Right lobe of liver (tissue), 6 donors: ENCODE measurements around the gene AKNA. TPM values are rescaled to one million over a fixed set of nuclear protein-coding genes. Genes with fewer than 3 reads are reported as not detected.
"Not testable (repeated sequence)": the region's sequence is repeated elsewhere in the genome, so short reads cannot be mapped to it uniquely, and the experiment has no call there.

ENCODE experiments used
- ATAC-seq, 4 donors: fragments of 200-7000 bp; cut with Tn5 transposase; one replicate each; pipeline ENCODE4 v1.9.1; 2020; ENCODE audit warnings: mild to moderate bottlenecking in 4 of 4, moderate library complexity in 4 of 4
- DNase-seq, 3 donors: peaks; one replicate each; pipeline ENCODE4 v3.0.0-alpha.2; 2020
- H3K27ac ChIP-seq, 3 donors: fragments of 200-600 bp; one replicate each; pipeline ENCODE4 v1.8.0; 2022
- H3K27me3 ChIP-seq, 2 donors: fragments of 200-600 bp; one replicate each; pipeline ENCODE4 v1.8.0; 2022
- H3K36me3 ChIP-seq, 4 donors: fragments of 200-600 bp; sonication (generic) in 1 of 4; one replicate each; pipeline versions ENCODE4 v1.5.1 to v1.8.0; 2017 to 2022; ENCODE audit warnings: control low read depth in 1 of 4
- H3K4me1 ChIP-seq, 4 donors: fragments of 200-600 bp; sonication (generic) in 1 of 4; one replicate each; pipeline versions ENCODE4 v1.5.1 to v1.8.0; 2017 to 2022; ENCODE audit warnings: control low read depth in 1 of 4
- H3K4me3 ChIP-seq, 3 donors: fragments of 200-600 bp; one replicate each; pipeline ENCODE4 v1.8.0; 2022
- H3K9me3 ChIP-seq, 4 donors: fragments of 200-600 bp; sonication (generic) in 1 of 4; one replicate each; pipeline versions ENCODE4 v1.5.1 to v1.8.0; 2017 to 2022; ENCODE audit warnings: control low read depth in 1 of 4
- CTCF ChIP-seq, 4 donors: fragments of 200-600 bp in 3 of 4; fragments of 450-650 bp in 1 of 4; IDR thresholded peaks; one replicate each; pipeline versions ENCODE4 v1.5.1 to v1.8.0; 2016 to 2022; ENCODE audit warnings: antibody characterized with exemption in 4 of 4, mild to moderate bottlenecking in 2 of 4
- POLR2A ChIP-seq: fragments of 450-650 bp; IDR thresholded peaks from one replicate; pipeline ENCODE4 v1.6.1; 2017; ENCODE audit warnings: antibody characterized with exemption, mild to moderate bottlenecking
- WGBS: methylation state at CpG from one replicate; pipeline ENCODE4 v1.1.6; 2018; ENCODE audit warnings: low coverage, low lambda C conversion rate; ENCODE audit not compliant: insufficient coverage; ENCODE audit errors: missing lambda C conversion rate; 5-methylcytosine and 5-hydroxymethylcytosine counted together
- intact Hi-C, 2 donors: fragments of 100-400 bp; cut with DNase I; formaldehyde crosslinking; loops; one replicate each; pipeline versions ENCODE4 v1.11.2 to v1.14.1; 2022
- total RNA-seq, 6 experiments: library from RNA; depleted of rRNA in 2 of 6; stranded (reverse); fragments of >200 nt in 2 of 6; fragmentation: NEBNext Ultra II Directional in 3 of 6; extraction: Animal tissue kit (Norgen Biotek cat#: 25700) in 3 of 6; gene quantifications; one replicate each; pipeline versions ENCODE4 v1.1.0 to v1.2.4, GENCODE V29; 2016 to 2023
- donor health status: DM: no; HTN: yes; CAD: no.
- donor health status: DM: no; HTN: no; CAD: no.
- donor health status: DM: no; HTN: no; CAD: no.
- donor health status: DM: no; HTN: yes; CAD: no.
- donor health status: DM: no; HTN: yes; CAD: no.

The AKNA gene
- total RNA-seq, 6 experiments from 2014 or later: 4.7 to 15.1 (median 9.8) TPM

- peak in 2 of 4 donors; percentile 4 for ATAC-seq
- peaks cover 0 to 15% (median 0%) of the 10 kb centered on the region in 4 donors for H3K4me1 ChIP-seq
- peaks cover 0 to 14% (median 6%) of the 10 kb centered on the region in 4 donors for H3K36me3 ChIP-seq
- peak overlapping the region; percentile 45 to 83 (median 47) for H3K27ac ChIP-seq
- peak in 1 of 3 donors; percentile 76 for DNase-seq
- 13% methylated on average over 9 of the region's 10 CpGs for WGBS
- intact Hi-C loops, H3K27me3 ChIP-seq, H3K9me3 ChIP-seq: not testable (repeated sequence)
- H3K4me3 ChIP-seq: peak overlapping the region; percentile 7 to 45 (median 38)
These were observed 59.4 kb downstream of the AKNA start for GRCh38 chr9:114328357-114328820.

GRCh38 chr9:114327749-114328148, 60.0 kb downstream of the AKNA start:
- Histone ChIP-seq H3K4me1 (peaks cover 0 to 15% (median 0%) of the 10 kb centered on the region in 4 donors), H3K36me3 (peaks cover 0 to 14% (median 6%) of the 10 kb centered on the region in 4 donors), H3K9me3 (no peaks in the 10 kb centered on the region), H3K27ac (peak overlapping the region; percentile 45 to 83 (median 47)), H3K27me3 (no peaks in the 10 kb centered on the region), H3K4me3 (peak overlapping the region; percentile 7 to 45 (median 38))
- 22% methylated on average over 1 of the region's 8 CpGs for WGBS
- peak; percentile 40 for TF ChIP-seq POLR2A
- no peak for TF ChIP-seq CTCF (IDR thresholded peaks at IDR 0.05)
- ATAC-seq: peak; percentile 0 to 10 (median 4)
- peak in 1 of 3 donors; percentile 35 for DNase-seq
- intact Hi-C loops: no loop called here

GRCh38 chr9:114325684-114326254, 62.0 kb downstream of the AKNA start:
- WGBS: 24% methylated on average over 1 of the region's 3 CpGs
- H3K4me1 ChIP-seq: peaks cover 0 to 30% (median 2%) of the 10 kb centered on the region in 4 donors

GRCh38 chr9:114324965-114325364, 62.8 kb downstream of the AKNA start:
- intact Hi-C loops, DNase-seq, H3K9me3 ChIP-seq, H3K27me3 ChIP-seq, ATAC-seq: not testable (repeated sequence)
- H3K4me1 ChIP-seq: peaks cover 0 to 31% (median 2%) of the 10 kb centered on the region in 4 donors
- peak overlapping the region; percentile 48 to 72 (median 69) for H3K4me3 ChIP-seq
- peak overlapping the region in 2 of 3 donors; percentile 70 to 73 for H3K27ac ChIP-seq
- WGBS: 40% methylated on average over 3 of the region's 9 CpGs
- peaks cover 0 to 10% (median 6%) of the 10 kb centered on the region in 4 donors for H3K36me3 ChIP-seq

More at GRCh38 chr9:114325684-114326254, 62.0 kb downstream of the AKNA start:
- Histone ChIP-seq H3K27ac (peak overlapping the region in 1 of 3 donors; percentile 70), H3K4me3 (peak overlapping the region in 1 of 3 donors; percentile 72), H3K36me3 (peaks cover 0 to 10% (median 6%) of the 10 kb centered on the region in 4 donors)
- intact Hi-C loops, H3K27me3 ChIP-seq, H3K9me3 ChIP-seq: not testable (repeated sequence)
- peak in 2 of 3 donors; percentile 70 to 76 for DNase-seq
- ATAC-seq: peak; percentile 1 to 40 (median 5)
- TF ChIP-seq POLR2A: peak; percentile 67

DNA sequence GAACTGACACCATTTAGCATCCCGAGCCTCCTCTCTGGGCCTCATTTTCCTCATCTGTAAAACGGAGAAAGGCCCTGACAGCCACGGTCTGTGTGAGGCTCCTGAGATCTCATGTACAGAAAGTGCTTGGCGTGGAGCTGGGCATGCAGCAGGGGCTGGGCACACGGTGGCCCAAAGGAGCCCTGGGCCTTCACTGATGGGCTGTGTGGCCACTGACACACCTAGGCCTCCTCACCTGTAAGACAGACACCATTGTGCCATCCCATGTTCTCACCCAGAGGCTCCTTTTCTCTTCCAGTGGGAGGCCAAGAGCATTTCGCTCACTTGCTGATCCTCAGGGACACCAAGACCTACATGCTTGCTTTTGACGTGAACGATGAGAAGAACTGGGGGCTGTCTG, 63.3 kb downstream of the AKNA start:
- no peak for DNase-seq
- peaks cover 0 to 36% (median 3%) of the 10 kb centered on the region in 4 donors for H3K4me1 ChIP-seq
- TF ChIP-seq CTCF (IDR thresholded peaks at IDR 0.05) (no peak), POLR2A (peak; percentile 67)
- H3K27ac ChIP-seq: peak overlapping the region; percentile 69 to 73 (median 70)
- peaks cover 0 to 10% (median 6%) of the 10 kb centered on the region in 4 donors for H3K36me3 ChIP-seq
- H3K4me3 ChIP-seq: peak overlapping the region; percentile 48 to 72 (median 69)
- H3K27me3 ChIP-seq: no peaks in the 10 kb centered on the region
- intact Hi-C loops: no loop called here
- H3K9me3 ChIP-seq: no peaks in the 10 kb centered on the region
- no peak for ATAC-seq
- WGBS: 42% methylated on average over 2 of the region's 8 CpGs

DNA sequence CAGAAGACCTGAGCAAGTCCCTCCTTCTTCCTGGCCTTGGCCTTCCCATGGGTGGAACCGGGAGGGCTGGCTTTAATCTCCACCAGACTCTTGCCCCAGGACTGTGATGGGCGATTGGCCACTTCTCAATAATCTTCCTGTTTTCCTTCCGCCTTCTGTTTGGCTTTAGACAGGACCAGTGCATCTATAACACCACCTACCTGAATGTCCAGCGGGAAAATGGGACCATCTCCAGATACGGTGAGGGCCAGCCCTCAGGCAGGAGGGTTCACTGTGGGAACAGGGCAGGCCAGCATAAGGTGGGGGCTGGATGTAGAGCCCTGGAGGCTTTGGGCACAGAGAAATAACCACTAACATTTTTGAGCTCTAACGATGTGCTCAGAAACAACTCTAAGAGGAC, 63.9 kb downstream of the AKNA start:
- peak overlapping the region; percentile 48 to 72 (median 69) for H3K4me3 ChIP-seq
- WGBS: 35% methylated on average over 6 of the region's 6 CpGs

More for the DNA sequence above, 63.9 kb downstream of the AKNA start:
- H3K9me3 ChIP-seq, intact Hi-C loops, H3K27me3 ChIP-seq, ATAC-seq, DNase-seq: not testable (repeated sequence)
- Histone ChIP-seq H3K27ac (peak overlapping the region; percentile 69 to 73 (median 70)), H3K4me1 (peaks cover 0 to 41% (median 6%) of the 10 kb centered on the region in 4 donors), H3K36me3 (peaks cover 0 to 10% (median 6%) of the 10 kb centered on the region in 4 donors)
